ENCODE data around the gene SHF. TPM values are rescaled to one million over a fixed set of nuclear protein-coding genes. Genes with fewer than 3 reads are reported as not detected.

Gene SHF
- total and polyA plus RNA-seq, 2 donors (not counting 1 experiment from before 2014, with no cell fraction given) = 1.6 to 15.4 TPM

- CTCF ChIA-PET = no interaction called here
- Histone ChIP-seq H3K4me2 (replicated peaks; ENCODE audit: low read depth, low read length, poor library complexity, severe bottlenecking) (no peak overlapping the region), H3K9ac (ENCODE audit: low read length) (no peak overlapping the region), H3K36me3 (replicated peaks in 1 of 2; ENCODE audit: control extremely low read depth in 1 of 2, control insufficient read depth in 1 of 2, extremely low read depth in 1 of 2, insufficient read depth in 2 of 2, low read length in 1 of 2) (no peaks in the 10 kb centered on the region), H3K27ac (ENCODE audit: low read length in 2 of 2) (no peak overlapping the region), H4K20me1 (ENCODE audit: control insufficient read depth, insufficient read depth, low read length, poor library complexity, severe bottlenecking) (no peaks in the 10 kb centered on the region), H3K27me3 (replicated peaks in 1 of 4; ENCODE audit: control extremely low read depth in 1 of 4, control insufficient read depth in 3 of 4, insufficient read depth in 4 of 4, low read length in 3 of 4) (no peaks in the 10 kb centered on the region), H2AFZ (ENCODE audit: insufficient read depth, low read depth, low read length, poor library complexity, severe bottlenecking) (no peak overlapping the region), H3K4me3 (ENCODE audit: control extremely low read depth in 1 of 5, extremely low read depth in 1 of 5, insufficient read depth in 1 of 5, low read depth in 2 of 5, low read length in 4 of 5) (no peak overlapping the region), H3K9me3 (ENCODE audit: control extremely low read depth in 1 of 3, control insufficient read depth in 2 of 3, insufficient read depth in 1 of 3, low read length in 2 of 3) (no peaks in the 10 kb centered on the region), H3K79me2 (ENCODE audit: control insufficient read depth, insufficient read depth, low read length) (no peaks in the 10 kb centered on the region), H3K4me1 (ENCODE audit: control insufficient read depth in 2 of 2, insufficient read depth in 2 of 2, low read length in 2 of 2) (no peaks in the 10 kb centered on the region)
- no peak for TF ChIP-seq EZH2 (IDR thresholded peaks at IDR 0.05; ENCODE audit: borderline replicate concordance, insufficient read depth, low read depth, low read length, poor library complexity, severe bottlenecking)
- TF ChIP-seq, protein P1, sequence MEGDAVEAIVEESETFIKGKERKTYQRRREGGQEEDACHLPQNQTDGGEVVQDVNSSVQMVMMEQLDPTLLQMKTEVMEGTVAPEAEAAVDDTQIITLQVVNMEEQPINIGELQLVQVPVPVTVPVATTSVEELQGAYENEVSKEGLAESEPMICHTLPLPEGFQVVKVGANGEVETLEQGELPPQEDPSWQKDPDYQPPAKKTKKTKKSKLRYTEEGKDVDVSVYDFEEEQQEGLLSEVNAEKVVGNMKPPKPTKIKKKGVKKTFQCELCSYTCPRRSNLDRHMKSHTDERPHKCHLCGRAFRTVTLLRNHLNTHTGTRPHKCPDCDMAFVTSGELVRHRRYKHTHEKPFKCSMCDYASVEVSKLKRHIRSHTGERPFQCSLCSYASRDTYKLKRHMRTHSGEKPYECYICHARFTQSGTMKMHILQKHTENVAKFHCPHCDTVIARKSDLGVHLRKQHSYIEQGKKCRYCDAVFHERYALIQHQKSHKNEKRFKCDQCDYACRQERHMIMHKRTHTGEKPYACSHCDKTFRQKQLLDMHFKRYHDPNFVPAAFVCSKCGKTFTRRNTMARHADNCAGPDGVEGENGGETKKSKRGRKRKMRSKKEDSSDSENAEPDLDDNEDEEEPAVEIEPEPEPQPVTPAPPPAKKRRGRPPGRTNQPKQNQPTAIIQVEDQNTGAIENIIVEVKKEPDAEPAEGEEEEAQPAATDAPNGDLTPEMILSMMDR (IDR thresholded peaks at IDR 0.05) = no peak
- no peak for ATAC-seq (ENCODE audit: low read depth)
- POLR2A ChIA-PET = no interaction called here
- WGBS (ENCODE audit: insufficient coverage) = 100% methylated on average over 9 of the region's 12 CpGs
- H3K27me3 Mint-ChIP-seq = no peaks in the 10 kb centered on the region
- H3K4me3 Mint-ChIP-seq = no peak overlapping the region
- intact Hi-C loops (cut with micrococcal nuclease) = no loop called here
- no peak for DNase-seq
- no peaks in the 10 kb centered on the region for H3K9me3 Mint-ChIP-seq (ENCODE audit: insufficient read depth)
- H3K4me1 Mint-ChIP-seq = no peaks in the 10 kb centered on the region
- no peak overlapping the region for H3K27ac Mint-ChIP-seq
Observed at GRCh38 chr15:45148076-45149059, 39.4 kb downstream of the SHF start.

DNA sequence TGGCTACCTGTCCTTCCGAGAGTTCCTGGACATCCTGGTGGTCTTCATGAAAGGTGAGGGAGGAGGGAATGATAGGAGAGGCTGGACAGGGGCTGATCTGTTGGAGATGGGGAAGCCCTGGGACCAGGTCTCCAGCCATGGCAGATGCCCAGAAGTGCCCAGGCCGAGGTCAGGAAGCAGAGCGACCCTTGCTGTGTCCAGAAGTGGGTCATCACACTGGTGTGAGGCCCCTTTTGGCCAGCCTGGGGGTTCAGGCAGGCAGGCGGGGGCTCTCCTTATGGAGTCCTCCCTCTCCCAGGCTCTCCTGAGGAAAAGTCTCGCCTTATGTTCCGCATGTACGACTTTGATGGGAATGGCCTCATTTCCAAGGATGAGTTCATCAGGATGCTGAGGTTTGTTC is 40.2 kb downstream of the SHF start:
- CTCF ChIA-PET = interaction anchor here (0.8 kb wide), 1 partner anchor 21 kb away, joined by 3 read pairs; no protein-coding TSS in a partner anchor
- H3K4me1 Mint-ChIP-seq = no peaks in the 10 kb centered on the region
- no peak overlapping the region for H3K4me3 Mint-ChIP-seq

More for the DNA sequence above, 40.2 kb downstream of the SHF start:
- 99% methylated on average over 7 of the region's 7 CpGs for WGBS (ENCODE audit: insufficient coverage)
- TF ChIP-seq, protein P1 (IDR thresholded peaks at IDR 0.05) = no peak
- TF ChIP-seq EZH2 (IDR thresholded peaks at IDR 0.05; ENCODE audit: borderline replicate concordance, insufficient read depth, low read depth, low read length, poor library complexity, severe bottlenecking) = no peak
- POLR2A ChIA-PET = no interaction called here
- no peaks in the 10 kb centered on the region for H3K4me1 ChIP-seq (ENCODE audit: control insufficient read depth in 2 of 2, insufficient read depth in 2 of 2, low read length in 2 of 2)
- intact Hi-C loops (cut with micrococcal nuclease) = no loop called here
- no peak overlapping the region for H3K4me3 ChIP-seq (ENCODE audit: control extremely low read depth in 1 of 5, extremely low read depth in 1 of 5, insufficient read depth in 1 of 5, low read depth in 2 of 5, low read length in 4 of 5)
- Mint-ChIP-seq H3K9me3 (ENCODE audit: insufficient read depth) (no peaks in the 10 kb centered on the region), H3K27ac (no peak overlapping the region), H3K27me3 (no peaks in the 10 kb centered on the region)
- H4K20me1 ChIP-seq (ENCODE audit: control insufficient read depth, insufficient read depth, low read length, poor library complexity, severe bottlenecking) = no peaks in the 10 kb centered on the region
- H3K4me2 ChIP-seq (replicated peaks; ENCODE audit: low read depth, low read length, poor library complexity, severe bottlenecking) = no peak overlapping the region
- DNase-seq (no peak), ATAC-seq (ENCODE audit: low read depth) (no peak)
- H3K9me3 ChIP-seq (ENCODE audit: control extremely low read depth in 1 of 3, control insufficient read depth in 2 of 3, insufficient read depth in 1 of 3, low read length in 2 of 3) = no peaks in the 10 kb centered on the region
- no peaks in the 10 kb centered on the region for H3K36me3 ChIP-seq (replicated peaks in 1 of 2; ENCODE audit: control extremely low read depth in 1 of 2, control insufficient read depth in 1 of 2, extremely low read depth in 1 of 2, insufficient read depth in 2 of 2, low read length in 1 of 2)
- H3K27me3 ChIP-seq (replicated peaks in 1 of 4; ENCODE audit: control extremely low read depth in 1 of 4, control insufficient read depth in 3 of 4, insufficient read depth in 4 of 4, low read length in 3 of 4) = no peaks in the 10 kb centered on the region
- no peak overlapping the region for H2AFZ ChIP-seq (ENCODE audit: insufficient read depth, low read depth, low read length, poor library complexity, severe bottlenecking)
- H3K79me2 ChIP-seq (ENCODE audit: control insufficient read depth, insufficient read depth, low read length) = no peaks in the 10 kb centered on the region
- H3K27ac ChIP-seq (ENCODE audit: low read length in 2 of 2) = no peak overlapping the region
- no peak overlapping the region for H3K9ac ChIP-seq (ENCODE audit: low read length)

Measured in B cell (primary cell).